Sciatic nerve (tissue), 2 donors: ENCODE data around the gene ZNF239. TPM values are rescaled to one million over a fixed set of nuclear protein-coding genes. Genes with fewer than 3 reads are reported as not detected.
"Not testable (repeated sequence)": the region's sequence is repeated elsewhere in the genome, so short reads cannot be mapped to it uniquely, and the experiment has no call there.

Experiments used
- ATAC-seq: fragments of 200-7000 bp; cut with Tn5 transposase; one replicate; pipeline ENCODE4 v1.9.1; 2020; ENCODE audit warnings: mild to moderate bottlenecking, moderate library complexity
- DNase-seq: peaks from one replicate; pipeline ENCODE4 v3.0.0-alpha.2; 2020; ENCODE audit warnings: low spot score
- intact Hi-C: fragments of 100-400 bp; cut with DNase I; formaldehyde crosslinking; loops from one replicate; pipeline ENCODE4 v1.14.2; 2022
- total RNA-seq: library from RNA; stranded (reverse); fragmentation: NEBNext Ultra II Directional; extraction: Animal tissue kit (Norgen Biotek cat#: 25700); gene quantifications from one replicate; pipeline ENCODE4 v1.2.1, GENCODE V29; 2021
- donor health status: DM: no; HTN: no; CAD: no.
- donor health status: DM: no; HTN: no; CAD: no.

ZNF239 gene
- total RNA-seq, 1 donor from 2014 or later, result 6.2 TPM

- intact Hi-C loops, result no loop called here
- ATAC-seq (no peak), DNase-seq (no peak)
These were observed 11.7 kb upstream of the ZNF239 start for GRCh38 chr10:43585981-43586729.

GRCh38 chr10:43585046-43585445 lies 10.6 kb upstream of the ZNF239 start:
- intact Hi-C loops, result no loop called here
- no peak for DNase-seq

DNA sequence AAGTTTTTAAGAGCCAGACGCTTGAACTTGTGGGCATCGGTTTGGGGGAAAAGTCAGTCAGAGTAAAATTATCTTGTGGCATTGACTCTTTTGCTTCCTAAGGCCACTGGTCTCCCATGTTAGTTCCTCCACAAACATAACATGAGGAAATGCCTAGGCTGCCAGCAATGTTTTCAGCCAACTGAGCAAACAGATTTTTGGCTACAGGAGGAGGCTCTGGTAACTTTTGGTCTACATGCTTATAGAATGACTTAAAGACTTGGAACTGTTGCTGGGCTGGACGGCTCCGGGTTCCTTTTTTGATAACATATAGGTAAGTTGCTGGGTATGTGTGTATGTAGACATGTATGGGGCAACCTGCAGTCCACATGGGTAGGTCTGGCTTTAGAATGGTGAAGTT lies 9.6 kb upstream of the ZNF239 start:
- intact Hi-C loops, result no loop called here
- ATAC-seq (no peak), DNase-seq (no peak)

More at GRCh38 chr10:43585046-43585445, 10.6 kb upstream of the ZNF239 start:
- ATAC-seq, result no peak

GRCh38 chr10:43576580-43576979 lies 2.2 kb upstream of the ZNF239 start:
- DNase-seq, result no peak
- intact Hi-C loops, result no loop called here
- no peak for ATAC-seq

- ATAC-seq, result no peak
- intact Hi-C loops, result no loop called here
- DNase-seq, result no peak
These were observed 1.6 kb upstream of the ZNF239 start for GRCh38 chr10:43576062-43576461.

DNA sequence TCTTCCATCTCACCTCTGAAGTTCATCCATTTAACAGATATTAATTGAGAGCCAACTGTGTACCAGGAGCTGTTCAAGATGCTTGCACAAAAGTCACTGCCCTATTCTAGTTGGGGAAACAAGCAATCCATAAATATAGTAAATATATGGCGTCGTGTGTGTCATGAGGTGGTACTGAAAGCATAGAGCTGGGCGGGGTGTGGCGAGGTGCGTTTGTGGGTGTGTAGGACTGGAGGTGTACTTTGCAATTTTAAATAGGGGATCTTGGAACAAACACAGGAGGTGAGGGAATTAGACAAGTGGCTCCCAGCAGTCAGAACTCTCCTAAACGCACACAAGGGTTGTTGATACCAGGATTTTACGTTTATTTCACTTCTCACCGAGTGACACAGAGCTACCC lies 490 bp upstream of the ZNF239 start:
- DNase-seq (no peak), ATAC-seq (peak; percentile 11)
- intact Hi-C loops, result no loop called here

GRCh38 chr10:43573250-43574000 lies 991 bp downstream of the ZNF239 start:
- intact Hi-C loops, result no loop called here
- DNase-seq (no peak), ATAC-seq (no peak)

GRCh38 chr10:43570971-43571370 lies 3.4 kb downstream of the ZNF239 start:
- intact Hi-C loops, result no loop called here
- ATAC-seq (no peak), DNase-seq (no peak)

GRCh38 chr10:43569681-43570080 lies 4.7 kb downstream of the ZNF239 start:
- ATAC-seq (no peak), DNase-seq (no peak)
- intact Hi-C loops, result no loop called here

DNA sequence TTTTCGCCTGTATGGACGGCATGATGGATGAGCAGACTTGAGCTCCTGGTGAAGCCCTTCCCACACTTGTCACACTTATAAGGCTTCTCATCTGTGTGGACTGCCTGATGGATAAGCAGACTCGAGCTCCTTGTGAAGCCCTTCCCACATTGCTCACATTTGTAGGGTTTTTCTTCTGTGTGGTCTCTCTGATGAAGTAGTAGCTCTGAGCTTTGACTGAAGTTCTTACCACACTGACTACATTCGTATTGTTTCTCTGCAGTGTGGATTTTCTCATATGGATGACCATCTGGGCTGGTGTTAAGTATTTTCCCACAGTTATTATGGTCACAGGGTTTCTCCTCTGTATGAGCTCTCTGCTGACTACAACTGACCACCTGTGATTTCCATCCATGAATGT lies 17.2 kb downstream of the ZNF239 start:
- ATAC-seq, result no peak
- DNase-seq, result no peak
- intact Hi-C loops, result no loop called here

- intact Hi-C loops, DNase-seq, ATAC-seq: not testable (repeated sequence)
These were observed 30.7 kb downstream of the ZNF239 start for GRCh38 chr10:43543746-43544145.

DNA sequence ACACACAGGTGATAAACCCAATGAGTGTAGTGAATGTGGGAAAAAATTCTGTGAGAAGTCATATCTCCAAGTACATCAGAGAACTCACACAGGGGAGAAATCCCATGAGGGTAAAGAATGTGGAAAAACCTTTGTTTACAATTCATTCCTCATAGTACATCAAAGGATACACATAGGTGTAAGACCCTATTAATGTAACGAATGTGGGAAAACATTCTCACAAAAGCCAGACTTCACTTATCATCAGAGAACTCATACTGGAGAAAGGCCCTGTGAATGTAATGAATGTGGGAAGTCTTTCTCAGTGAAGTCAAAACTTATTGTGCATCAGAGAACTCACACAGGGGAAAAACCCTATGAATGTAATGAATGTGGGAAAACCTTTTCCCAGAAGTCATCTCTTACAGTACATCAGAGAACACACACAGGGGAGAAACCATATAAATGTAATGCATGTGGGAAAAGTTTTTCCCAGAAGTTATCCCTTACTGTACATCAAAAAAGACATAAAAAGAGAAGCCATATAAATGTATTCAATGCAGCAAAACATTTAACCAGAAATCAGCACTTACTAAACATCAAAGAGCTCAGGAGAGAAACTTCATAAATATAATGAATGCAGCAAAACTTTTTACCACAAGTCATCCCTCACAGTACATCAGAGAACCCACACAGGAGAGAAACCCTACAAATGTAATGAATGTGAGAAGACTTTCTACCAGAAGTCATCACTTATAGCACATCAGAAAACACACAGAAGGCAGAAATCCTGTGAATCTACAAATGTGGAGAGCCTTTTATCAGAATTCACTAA lies 49.8 kb downstream of the ZNF239 start:
- intact Hi-C loops, result no loop called here
- no peak for DNase-seq
- ATAC-seq, result no peak

Other genes starting within 250 kb of the ZNF239 start
- gene FXYD4, start 203.0 kb downstream of the ZNF239 start, total RNA-seq, result not detected
- 130 TPM for gene HNRNPF, start 165.4 kb downstream of the ZNF239 start, total RNA-seq
- 14.3 TPM for gene ZNF487, start 137.5 kb downstream of the ZNF239 start, total RNA-seq
- 3.8 TPM for gene ZNF485, start 31.8 kb upstream of the ZNF239 start, total RNA-seq
- gene ZNF32, start 74.3 kb upstream of the ZNF239 start, total RNA-seq, result 41.1 TPM